Epidermal melanocyte (primary cell): ENCODE results near the gene HOXA13.
A peak's percentile ranks its signal among the peaks of the same experiment; 100 is the strongest.

Source experiments
- DNase-seq: peaks from one replicate; pipeline ENCODE4 v3.0.0; 2011; ENCODE audit warnings: low spot score; ENCODE audit not compliant: insufficient read length

The HOXA13 gene

GRCh38 chr7:27199849-27200760, at the start of gene HOXA13:
Gene HOXA13, minus strand, starts transcription at chr7:27200091. Its CDS starts 14 bp downstream, at chr7:27200077.
- no peak for DNase-seq

- no peak for DNase-seq
Measured at GRCh38 chr7:27248911-27249723, 49.2 kb upstream of the HOXA13 start.

- peak; percentile 10 for DNase-seq
Measured at GRCh38 chr7:27248427-27248806, 48.5 kb upstream of the HOXA13 start.

GRCh38 chr7:27247452-27248426, 47.8 kb upstream of the HOXA13 start:
- peak; percentile 7 for DNase-seq

- no peak for DNase-seq
Measured at GRCh38 chr7:27247000-27247399, 47.1 kb upstream of the HOXA13 start.

- no peak for DNase-seq
Measured at GRCh38 chr7:27245798-27246691, 46.2 kb upstream of the HOXA13 start.

- no peak for DNase-seq
Measured at GRCh38 chr7:27245124-27245797, 45.4 kb upstream of the HOXA13 start.

- no peak for DNase-seq
Measured at GRCh38 chr7:27244488-27245123, 44.7 kb upstream of the HOXA13 start.

GRCh38 chr7:27243340-27244163, 43.7 kb upstream of the HOXA13 start:
- no peak for DNase-seq

- DNase-seq: no peak
Measured at GRCh38 chr7:27242555-27243339, 42.9 kb upstream of the HOXA13 start, which contains the start of gene EVX1. Gene EVX1, plus strand, starts transcription at chr7:27242802. Its CDS starts 229 bp downstream, at chr7:27243031.

- DNase-seq: no peak
Measured at GRCh38 chr7:27242154-27242553, 42.3 kb upstream of the HOXA13 start.

GRCh38 chr7:27241189-27242056, 41.5 kb upstream of the HOXA13 start:
- DNase-seq: no peak

GRCh38 chr7:27240015-27240731, 40.3 kb upstream of the HOXA13 start:
- no peak for DNase-seq

- no peak for DNase-seq
Measured at GRCh38 chr7:27239387-27240014, 39.6 kb upstream of the HOXA13 start.

- no peak for DNase-seq
Measured at GRCh38 chr7:27238979-27239386, 39.1 kb upstream of the HOXA13 start.
